Measurements from ENCODE around the gene A2M.

A2M gene

DNA sequence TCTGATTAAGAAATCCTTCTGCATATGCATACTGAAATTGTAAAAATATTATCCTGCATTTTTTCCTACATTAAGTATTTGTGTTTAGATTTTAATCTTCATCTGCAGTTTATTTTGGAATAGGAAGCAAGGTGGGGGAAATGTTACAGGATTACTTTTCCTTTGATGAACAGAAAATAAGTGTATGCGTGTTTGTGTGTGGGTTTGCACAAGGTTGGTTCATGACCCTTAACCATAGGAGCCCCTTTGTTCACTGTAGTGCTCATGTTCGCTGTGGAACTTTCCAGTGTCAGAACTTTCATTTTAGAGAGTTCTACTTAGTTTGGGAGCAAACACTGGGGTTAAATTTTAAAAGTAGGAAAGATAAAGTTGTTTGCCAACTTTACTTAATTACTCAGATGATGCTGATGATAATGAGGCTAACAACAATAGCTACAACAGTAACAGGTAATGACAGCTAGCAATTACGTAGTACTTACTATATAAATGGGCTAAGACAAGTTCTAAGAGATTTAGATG, 6.4 kb upstream of the A2M start:
- in situ Hi-C loops (cut with MboI; ENCODE audit: low sequenced_read_pairs), result no loop called here

- in situ Hi-C loops (cut with MboI; ENCODE audit: low sequenced_read_pairs), result no loop called here
These were observed 4.9 kb upstream of the A2M start for GRCh38 chr12:9120487-9121184.

DNA sequence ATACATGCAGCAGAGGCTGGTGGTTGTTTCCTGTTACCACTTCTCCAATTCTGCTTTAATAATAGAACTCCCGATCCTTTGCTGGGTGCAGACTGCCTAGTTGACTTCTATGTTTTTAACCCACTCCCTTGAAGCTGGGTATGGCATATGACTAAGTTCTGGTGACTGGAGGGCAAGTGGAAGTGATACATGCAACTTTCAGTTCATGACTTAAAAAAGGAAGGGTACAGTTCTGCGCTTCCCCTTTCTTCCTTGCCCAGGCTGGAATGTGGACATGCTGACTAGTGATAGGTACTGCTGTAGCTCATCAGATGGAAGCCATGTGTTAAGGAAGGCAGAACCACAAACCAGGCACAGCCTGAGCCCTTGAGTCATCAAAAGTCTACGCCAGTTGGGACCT, 2.4 kb upstream of the A2M start:
- in situ Hi-C loops (cut with MboI; ENCODE audit: low sequenced_read_pairs), result no loop called here

DNA sequence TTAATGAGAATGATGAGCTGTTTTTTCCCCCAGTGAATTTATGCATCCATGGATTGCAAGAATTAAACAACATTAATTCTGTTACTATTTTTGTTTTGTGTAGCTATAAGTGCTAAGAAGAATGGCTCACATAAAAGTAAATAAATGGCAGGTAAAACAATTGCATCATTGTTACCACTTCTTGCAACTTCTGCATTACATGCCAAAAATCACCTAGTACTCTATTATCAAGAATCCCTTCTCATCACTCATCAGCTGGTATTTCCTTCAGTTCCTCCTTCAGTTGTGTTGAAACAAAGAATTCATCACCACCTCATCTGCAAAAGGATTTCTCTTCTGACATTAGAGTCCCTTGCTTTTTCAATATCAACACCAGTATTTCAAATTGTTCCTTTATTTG, 773 bp downstream of the A2M start:
- in situ Hi-C loops (cut with MboI; ENCODE audit: low sequenced_read_pairs), result no loop called here

- in situ Hi-C loops (cut with MboI; ENCODE audit: low sequenced_read_pairs), result no loop called here
These were observed 1.8 kb downstream of the A2M start for GRCh38 chr12:9113987-9114309.

GRCh38 chr12:9113296-9113986, 2.3 kb downstream of the A2M start:
- in situ Hi-C loops (cut with MboI; ENCODE audit: low sequenced_read_pairs), result no loop called here

DNA sequence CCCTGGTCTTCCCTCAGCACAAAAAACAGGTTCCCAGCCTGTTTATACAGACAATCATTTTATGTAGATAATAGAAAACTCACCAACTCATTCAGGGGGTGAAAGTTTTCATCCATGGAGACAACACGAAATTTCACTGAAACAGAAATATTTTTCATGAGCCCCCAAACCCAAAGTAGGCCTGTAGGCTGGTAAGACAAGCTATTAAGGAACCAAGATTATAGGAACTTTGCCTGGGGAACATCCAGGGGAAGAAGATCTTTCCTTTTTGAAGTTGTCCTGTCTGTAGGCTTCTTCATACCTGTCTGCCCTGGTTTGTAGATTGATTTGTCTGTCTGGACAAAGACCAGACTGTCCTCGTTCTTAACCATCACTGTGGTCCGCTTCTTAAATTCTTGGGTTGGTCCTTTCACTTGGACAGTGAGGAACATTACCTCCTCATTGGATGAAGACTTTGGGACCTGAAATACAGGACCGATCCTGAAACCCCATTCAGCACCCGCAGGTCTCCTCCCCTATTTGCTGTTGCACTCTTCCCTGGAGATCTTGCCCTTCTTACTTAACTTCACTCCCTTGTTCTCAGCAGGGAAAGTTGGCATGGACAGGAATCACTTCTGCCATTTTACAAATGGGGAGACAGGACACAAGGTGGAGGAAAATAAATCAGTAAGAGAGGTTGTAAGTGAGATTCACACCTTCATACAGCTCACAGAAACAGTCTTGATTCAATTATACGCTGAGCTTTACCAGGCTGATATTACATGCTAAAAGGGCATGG, 3.5 kb downstream of the A2M start:
- in situ Hi-C loops (cut with MboI; ENCODE audit: low sequenced_read_pairs), result no loop called here

DNA sequence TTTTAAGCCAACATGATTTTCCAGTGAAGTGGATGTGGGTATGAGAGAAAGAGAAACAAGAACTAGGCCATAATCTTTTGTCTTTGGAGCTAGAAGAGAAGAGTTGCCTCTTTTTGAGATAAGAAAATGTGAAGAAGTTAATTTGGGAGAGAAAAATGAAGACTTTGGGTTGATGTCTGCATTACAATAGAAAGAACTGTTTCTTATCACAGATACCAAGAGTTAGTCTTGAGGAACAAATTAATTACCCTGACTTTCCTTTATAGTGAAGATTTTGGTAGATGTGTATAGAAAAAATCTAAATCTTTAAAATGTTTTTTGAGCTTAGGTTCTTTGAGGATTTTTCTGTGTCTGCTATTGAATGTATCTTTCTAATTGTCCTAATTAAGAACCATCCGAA, 4.2 kb downstream of the A2M start:
- in situ Hi-C loops (cut with MboI; ENCODE audit: low sequenced_read_pairs), result no loop called here

DNA sequence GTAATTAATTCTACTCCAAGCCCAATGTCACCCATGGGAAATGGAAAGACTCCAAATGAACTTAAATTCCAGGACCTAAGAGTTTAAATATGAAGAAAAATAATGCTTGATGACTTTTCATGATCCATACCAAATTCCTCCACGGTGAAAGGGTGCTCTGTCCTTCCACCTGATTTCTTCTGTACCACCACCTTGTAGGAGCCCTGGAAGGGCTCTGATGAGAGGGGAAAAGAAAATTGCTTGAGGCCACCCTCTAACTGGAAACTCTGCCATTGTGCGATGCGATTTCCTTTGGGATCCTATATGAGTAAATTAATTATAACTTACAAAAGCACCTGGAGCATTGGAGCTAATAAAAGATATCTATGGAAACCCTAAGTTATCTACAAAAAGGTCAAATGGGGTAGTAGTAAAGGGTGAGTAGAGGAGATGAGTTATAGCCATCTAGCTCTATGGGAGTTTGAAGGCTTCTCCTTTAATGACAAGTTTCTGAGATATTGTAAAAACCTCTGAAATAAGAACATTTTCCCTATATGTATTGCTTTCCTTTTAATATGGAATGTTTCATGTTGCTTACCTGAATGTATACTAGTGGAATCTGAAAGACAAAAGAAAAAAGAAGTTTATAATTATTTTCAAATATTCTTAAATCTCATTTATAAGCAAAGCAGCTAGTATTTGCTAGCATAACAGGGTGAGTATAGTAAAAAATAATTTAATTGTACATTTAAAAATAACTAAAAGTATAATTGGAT, 5.8 kb downstream of the A2M start:
- in situ Hi-C loops (cut with MboI; ENCODE audit: low sequenced_read_pairs), result no loop called here

DNA sequence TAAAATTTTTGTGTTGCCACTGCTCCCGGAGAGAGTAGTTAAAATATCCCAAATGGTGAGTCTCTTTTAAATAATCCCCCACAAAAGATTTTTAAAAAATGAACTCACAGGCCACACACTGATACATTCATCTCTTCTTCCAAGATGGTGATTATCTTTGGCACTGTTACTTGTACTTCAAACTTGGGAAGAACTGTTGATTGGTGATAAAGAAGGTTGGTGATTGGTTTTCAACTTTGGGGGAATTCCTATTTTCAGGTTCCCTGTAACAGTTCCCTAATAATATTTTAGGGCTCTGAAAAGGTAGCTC, 6.6 kb downstream of the A2M start:
- in situ Hi-C loops (cut with MboI; ENCODE audit: low sequenced_read_pairs), result no loop called here

DNA sequence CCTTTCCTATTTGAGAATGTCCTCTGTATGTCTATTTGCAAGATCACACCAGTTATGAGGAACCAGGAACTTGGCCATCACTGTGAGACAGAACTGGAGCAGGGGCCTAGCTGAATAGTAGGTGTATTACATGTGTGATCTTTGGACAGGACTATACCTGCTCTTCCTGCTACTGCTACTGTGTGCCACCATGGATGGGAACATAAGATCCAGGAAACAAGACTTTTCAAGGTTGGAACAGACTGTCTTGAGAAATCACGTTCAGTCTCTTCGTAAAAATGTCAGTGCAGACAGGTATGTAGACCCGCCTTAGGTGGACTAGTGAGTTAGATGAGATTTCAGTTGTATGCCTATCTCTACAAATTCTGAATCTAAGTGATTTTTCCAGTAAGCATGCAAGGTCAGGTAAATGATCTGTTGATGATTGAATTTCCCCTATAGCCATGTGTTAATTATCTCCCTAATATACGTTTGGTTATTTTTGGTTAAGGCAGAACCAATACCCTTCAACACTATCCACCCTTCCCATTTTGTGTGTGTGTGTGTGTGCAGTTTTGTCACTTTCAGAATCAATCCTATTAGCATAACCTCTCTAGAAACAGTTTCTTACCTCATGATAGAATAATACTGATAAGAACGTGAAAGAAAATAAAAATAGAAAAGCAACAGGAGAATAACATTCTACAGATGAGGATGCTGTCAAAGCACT, 7.1 kb downstream of the A2M start:
- in situ Hi-C loops (cut with MboI; ENCODE audit: low sequenced_read_pairs), result no loop called here

GRCh38 chr12:9107542-9107873, 8.2 kb downstream of the A2M start:
- in situ Hi-C loops (cut with MboI; ENCODE audit: low sequenced_read_pairs), result no loop called here

GRCh38 chr12:9106610-9107541, 8.8 kb downstream of the A2M start:
- in situ Hi-C loops (cut with MboI; ENCODE audit: low sequenced_read_pairs), result no loop called here

DNA sequence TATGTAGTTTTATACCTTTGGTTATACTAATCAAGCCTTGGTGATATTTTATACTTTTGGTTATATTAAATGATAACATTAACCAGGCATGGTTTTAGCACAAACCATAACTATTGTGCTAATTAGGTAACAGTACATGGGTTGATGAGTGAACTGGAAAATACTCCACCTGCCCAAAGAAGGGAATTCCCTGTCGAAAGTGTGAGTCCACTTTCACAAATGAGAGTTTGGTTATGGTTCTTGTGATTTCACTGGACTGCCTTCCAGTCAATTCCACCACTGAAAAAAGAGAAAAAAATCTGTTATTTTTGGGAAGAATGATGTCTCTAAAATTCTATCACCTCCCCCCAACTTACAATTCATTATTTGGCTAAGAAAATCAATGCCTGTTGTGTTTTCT, 9.7 kb downstream of the A2M start:
- in situ Hi-C loops (cut with MboI; ENCODE audit: low sequenced_read_pairs), result no loop called here

DNA sequence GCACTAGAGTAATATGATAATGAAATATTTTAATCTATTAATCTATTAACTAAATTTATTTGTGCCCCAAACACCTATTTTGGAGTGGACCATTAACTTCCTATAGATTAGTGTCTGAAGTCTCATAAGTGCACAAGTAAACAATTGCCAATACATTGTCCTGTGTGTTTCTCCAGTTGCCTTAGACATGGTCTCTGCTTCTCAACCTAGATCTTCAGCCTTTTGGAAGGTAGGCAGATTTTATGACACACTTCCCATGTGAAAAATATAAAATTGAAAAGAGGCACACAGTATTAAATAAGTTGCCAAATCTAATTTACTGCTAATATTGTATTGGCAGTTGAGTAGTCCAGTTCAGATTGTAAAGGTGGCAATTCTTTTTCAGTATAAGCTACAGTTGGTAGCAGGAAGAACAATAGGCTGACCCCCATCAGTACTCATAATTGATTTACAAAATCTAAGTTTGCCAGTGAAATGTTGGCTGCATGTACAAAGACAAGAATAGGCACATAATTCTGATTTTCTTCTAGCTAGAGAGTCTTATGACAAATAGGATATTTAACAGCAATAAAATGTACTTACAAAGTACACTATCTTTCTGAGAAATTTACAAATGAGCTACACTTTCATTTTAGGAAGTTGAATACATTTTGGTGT, 10.8 kb downstream of the A2M start:
- in situ Hi-C loops (cut with MboI; ENCODE audit: low sequenced_read_pairs), result no loop called here

- in situ Hi-C loops (cut with MboI; ENCODE audit: low sequenced_read_pairs), result no loop called here
These were observed 11.6 kb downstream of the A2M start for GRCh38 chr12:9104087-9104486.

- in situ Hi-C loops (cut with MboI; ENCODE audit: low sequenced_read_pairs), result no loop called here
These were observed 12.5 kb downstream of the A2M start for GRCh38 chr12:9103050-9103849.

DNA sequence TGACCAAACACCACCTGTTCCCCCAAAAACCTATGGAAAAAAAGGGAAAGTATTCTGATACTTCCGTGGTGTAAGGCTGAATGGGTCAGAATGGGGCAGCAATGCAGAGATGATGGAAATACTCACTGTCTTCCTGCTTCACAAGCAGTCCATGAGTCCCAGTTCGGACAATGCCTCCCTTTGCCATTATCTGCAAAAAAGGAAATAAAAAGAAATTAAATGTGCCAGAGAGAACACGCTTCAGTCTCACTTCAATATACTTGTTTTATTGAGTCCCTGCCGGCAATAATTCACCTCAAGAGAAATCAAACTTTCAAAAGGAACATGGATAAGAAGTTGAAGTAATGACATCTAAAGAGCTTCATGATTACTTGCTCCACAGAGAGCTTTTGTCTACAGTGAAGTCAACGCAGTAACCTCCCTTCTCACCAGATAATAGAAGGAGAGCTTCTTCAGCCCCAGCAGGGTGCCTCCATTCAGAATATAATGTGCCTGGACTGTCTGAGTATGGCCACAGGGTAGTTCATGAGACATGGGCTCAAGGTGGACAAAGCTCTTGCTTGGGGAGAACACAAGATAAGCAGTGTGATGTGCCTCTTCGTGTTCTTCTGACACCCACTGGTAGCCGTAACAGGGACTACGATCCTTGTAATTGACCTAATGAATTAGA, 14.6 kb downstream of the A2M start:
- in situ Hi-C loops (cut with MboI; ENCODE audit: low sequenced_read_pairs), result no loop called here
